HG02610 (cell line): Measurements from ENCODE around the gene BRD7.

Experiments used
- ATAC-seq: cut with Tn5 transposase; IDR thresholded peaks from one replicate; pipeline ENCODE4 v1.9.1; 2021; ENCODE audit warnings: mild to moderate bottlenecking, moderate library complexity; ENCODE audit not compliant: unreplicated experiment

Gene BRD7

GRCh38 chr16:50293041-50293783 is 75.6 kb downstream of the BRD7 start:
- ATAC-seq: no peak

- ATAC-seq: no peak
These were observed 76.2 kb downstream of the BRD7 start for GRCh38 chr16:50292566-50292948.

- ATAC-seq: no peak
These were observed 76.8 kb downstream of the BRD7 start for GRCh38 chr16:50291719-50292565.

- no peak for ATAC-seq
These were observed 77.9 kb downstream of the BRD7 start for GRCh38 chr16:50290856-50291255.

GRCh38 chr16:50289950-50290764 is 78.6 kb downstream of the BRD7 start:
- no peak for ATAC-seq

- ATAC-seq: no peak
These were observed 79.9 kb downstream of the BRD7 start for GRCh38 chr16:50288920-50289319.

GRCh38 chr16:50288026-50288425 is 80.8 kb downstream of the BRD7 start:
- no peak for ATAC-seq

- no peak for ATAC-seq
These were observed 82.1 kb downstream of the BRD7 start for GRCh38 chr16:50286681-50287080.

GRCh38 chr16:50285406-50286003 is 83.3 kb downstream of the BRD7 start:
- no peak for ATAC-seq

- no peak for ATAC-seq
These were observed 84.5 kb downstream of the BRD7 start for GRCh38 chr16:50284131-50284911.

GRCh38 chr16:50282955-50283631 is 85.7 kb downstream of the BRD7 start:
- no peak for ATAC-seq

GRCh38 chr16:50282010-50282538 is 86.7 kb downstream of the BRD7 start:
- peak; percentile 88 for ATAC-seq

- ATAC-seq: no peak
These were observed 87.3 kb downstream of the BRD7 start for GRCh38 chr16:50281391-50282009.

GRCh38 chr16:50280932-50281331 is 87.9 kb downstream of the BRD7 start:
- ATAC-seq: no peak

GRCh38 chr16:50279504-50279865 is 89.3 kb downstream of the BRD7 start:
- no peak for ATAC-seq

GRCh38 chr16:50278251-50278650 is 90.5 kb downstream of the BRD7 start:
- no peak for ATAC-seq

GRCh38 chr16:50276801-50277555 is 91.8 kb downstream of the BRD7 start:
- no peak for ATAC-seq

GRCh38 chr16:50276326-50276640 is 92.5 kb downstream of the BRD7 start:
- ATAC-seq: no peak
